Measurements from ENCODE around the gene HOXD12.

DNA sequence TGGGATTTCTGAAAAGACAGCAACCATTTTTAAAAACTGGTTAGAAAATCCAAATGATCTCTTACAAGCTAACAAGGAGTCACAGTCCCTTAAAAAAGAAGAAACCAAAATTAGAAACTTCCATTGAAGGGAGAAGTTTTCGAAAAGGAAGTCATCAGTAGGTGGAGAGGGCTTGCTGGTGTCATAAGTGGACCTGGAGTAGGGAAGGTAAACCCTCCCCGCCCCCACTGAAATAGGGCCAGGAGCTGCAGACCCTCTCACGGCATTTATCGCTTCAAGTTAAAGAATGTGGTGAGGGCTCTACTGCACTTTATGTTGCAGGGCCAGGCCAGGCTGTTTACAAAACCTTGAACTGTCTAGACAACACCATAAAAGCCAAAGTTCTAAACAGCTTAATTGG is 10.4 kb downstream of the HOXD12 start:
- TF ChIP-seq, protein P1, sequence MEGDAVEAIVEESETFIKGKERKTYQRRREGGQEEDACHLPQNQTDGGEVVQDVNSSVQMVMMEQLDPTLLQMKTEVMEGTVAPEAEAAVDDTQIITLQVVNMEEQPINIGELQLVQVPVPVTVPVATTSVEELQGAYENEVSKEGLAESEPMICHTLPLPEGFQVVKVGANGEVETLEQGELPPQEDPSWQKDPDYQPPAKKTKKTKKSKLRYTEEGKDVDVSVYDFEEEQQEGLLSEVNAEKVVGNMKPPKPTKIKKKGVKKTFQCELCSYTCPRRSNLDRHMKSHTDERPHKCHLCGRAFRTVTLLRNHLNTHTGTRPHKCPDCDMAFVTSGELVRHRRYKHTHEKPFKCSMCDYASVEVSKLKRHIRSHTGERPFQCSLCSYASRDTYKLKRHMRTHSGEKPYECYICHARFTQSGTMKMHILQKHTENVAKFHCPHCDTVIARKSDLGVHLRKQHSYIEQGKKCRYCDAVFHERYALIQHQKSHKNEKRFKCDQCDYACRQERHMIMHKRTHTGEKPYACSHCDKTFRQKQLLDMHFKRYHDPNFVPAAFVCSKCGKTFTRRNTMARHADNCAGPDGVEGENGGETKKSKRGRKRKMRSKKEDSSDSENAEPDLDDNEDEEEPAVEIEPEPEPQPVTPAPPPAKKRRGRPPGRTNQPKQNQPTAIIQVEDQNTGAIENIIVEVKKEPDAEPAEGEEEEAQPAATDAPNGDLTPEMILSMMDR (IDR thresholded peaks at IDR 0.05; ENCODE audit: low read length) = no peak
- no peak for TF ChIP-seq EZH2 (optimal IDR thresholded peaks at IDR 0.05; ENCODE audit: low read depth, low read length)

Data from MM.1S (cell line).